DOHH2 (cell line): ENCODE results near the gene MROH7.

ENCODE experiments used
- EZH2phosphoT487 ChIP-seq: fragments of 200-600 bp; sonication (generic); IDR thresholded peaks from 2 replicates; pipeline ENCODE4 v1.6.1; 2017; ENCODE audit warnings: borderline replicate concordance, mild to moderate bottlenecking, antibody characterized with exemption, low read length, moderate library complexity, mixed read lengths
- TF ChIP-seq, protein P1 (sequence below): fragments of 200-600 bp; sonication (generic); IDR thresholded peaks from one replicate; pipeline ENCODE4 v1.5.1; 2014; ENCODE audit warnings: antibody characterized with exemption, mild to moderate bottlenecking, low read depth, low read length; ENCODE audit not compliant: poor library complexity, severe bottlenecking

DNA sequence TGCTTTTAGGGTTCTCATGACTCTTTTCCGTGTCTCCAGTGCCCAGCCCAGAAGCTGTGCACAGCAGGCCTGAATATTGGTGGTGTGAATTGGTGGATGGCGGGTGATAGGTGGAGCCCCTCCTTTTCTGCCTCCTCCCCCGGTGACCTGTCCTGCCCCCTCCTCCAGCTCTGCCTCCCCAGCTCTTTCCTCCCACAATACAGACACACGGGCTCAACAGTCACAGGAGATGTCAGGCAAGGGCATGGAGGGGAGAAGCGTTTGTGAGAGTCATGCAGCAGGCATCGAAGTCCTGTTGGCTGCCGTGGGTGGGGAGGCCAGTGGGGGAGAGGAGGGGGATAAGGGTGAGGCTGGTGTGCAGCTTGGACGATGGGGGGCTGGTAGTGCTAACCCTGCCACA is 56.8 kb downstream of the MROH7 start:
- no peak for TF ChIP-seq EZH2phosphoT487
- TF ChIP-seq, protein P1, sequence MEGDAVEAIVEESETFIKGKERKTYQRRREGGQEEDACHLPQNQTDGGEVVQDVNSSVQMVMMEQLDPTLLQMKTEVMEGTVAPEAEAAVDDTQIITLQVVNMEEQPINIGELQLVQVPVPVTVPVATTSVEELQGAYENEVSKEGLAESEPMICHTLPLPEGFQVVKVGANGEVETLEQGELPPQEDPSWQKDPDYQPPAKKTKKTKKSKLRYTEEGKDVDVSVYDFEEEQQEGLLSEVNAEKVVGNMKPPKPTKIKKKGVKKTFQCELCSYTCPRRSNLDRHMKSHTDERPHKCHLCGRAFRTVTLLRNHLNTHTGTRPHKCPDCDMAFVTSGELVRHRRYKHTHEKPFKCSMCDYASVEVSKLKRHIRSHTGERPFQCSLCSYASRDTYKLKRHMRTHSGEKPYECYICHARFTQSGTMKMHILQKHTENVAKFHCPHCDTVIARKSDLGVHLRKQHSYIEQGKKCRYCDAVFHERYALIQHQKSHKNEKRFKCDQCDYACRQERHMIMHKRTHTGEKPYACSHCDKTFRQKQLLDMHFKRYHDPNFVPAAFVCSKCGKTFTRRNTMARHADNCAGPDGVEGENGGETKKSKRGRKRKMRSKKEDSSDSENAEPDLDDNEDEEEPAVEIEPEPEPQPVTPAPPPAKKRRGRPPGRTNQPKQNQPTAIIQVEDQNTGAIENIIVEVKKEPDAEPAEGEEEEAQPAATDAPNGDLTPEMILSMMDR, result no peak
